Measurements from ENCODE around the gene DDX10.
"Not testable (repeated sequence)": the region's sequence is repeated elsewhere in the genome, so short reads cannot be mapped to it uniquely, and the experiment has no call there.

The DDX10 gene

GRCh38 chr11:108664730-108665525, at the start of gene DDX10:
Gene DDX10 (plus strand): TSS chr11:108665069. CDS start chr11:108665154, 85 bp downstream.
- peak; percentile 88 to 99 (median 97) for DNase-seq

GRCh38 chr11:108616549-108616948, 48.3 kb upstream of the DDX10 start:
- DNase-seq: no peak

GRCh38 chr11:108617055-108617454, 47.8 kb upstream of the DDX10 start:
- no peak for DNase-seq

GRCh38 chr11:108618529-108618928, 46.3 kb upstream of the DDX10 start:
- DNase-seq: no peak

GRCh38 chr11:108620958-108621772, 43.7 kb upstream of the DDX10 start:
- DNase-seq: no peak

- no peak for DNase-seq
These were observed 42.5 kb upstream of the DDX10 start for GRCh38 chr11:108622341-108622740.

GRCh38 chr11:108624196-108624925, 40.5 kb upstream of the DDX10 start:
- DNase-seq: no peak

GRCh38 chr11:108628326-108628725, 36.5 kb upstream of the DDX10 start:
- no peak for DNase-seq

- DNase-seq: no peak
These were observed 36.1 kb upstream of the DDX10 start for GRCh38 chr11:108628812-108629211.

GRCh38 chr11:108629274-108629673, 35.6 kb upstream of the DDX10 start:
- DNase-seq: no peak

- DNase-seq: no peak
These were observed 32.7 kb upstream of the DDX10 start for GRCh38 chr11:108632041-108632704.

- DNase-seq: no peak
These were observed 29.8 kb upstream of the DDX10 start for GRCh38 chr11:108635106-108635505.

GRCh38 chr11:108636222-108636621, 28.6 kb upstream of the DDX10 start:
- DNase-seq: no peak

- DNase-seq: no peak
These were observed 25.7 kb upstream of the DDX10 start for GRCh38 chr11:108639146-108639545.

GRCh38 chr11:108641752-108642151, 23.1 kb upstream of the DDX10 start:
- DNase-seq: not testable (repeated sequence)

- no peak for DNase-seq
These were observed 20.9 kb upstream of the DDX10 start for GRCh38 chr11:108643974-108644373.

- DNase-seq: no peak
These were observed 18.9 kb upstream of the DDX10 start for GRCh38 chr11:108645970-108646369.

- no peak for DNase-seq
These were observed 17.5 kb upstream of the DDX10 start for GRCh38 chr11:108647387-108647700.

- DNase-seq: peak in 47 of 51 donors; percentile 3 to 88 (median 60)
These were observed 17.0 kb upstream of the DDX10 start for GRCh38 chr11:108647701-108648527.

GRCh38 chr11:108648528-108648885, 16.4 kb upstream of the DDX10 start:
- DNase-seq: no peak

- DNase-seq: not testable (repeated sequence)
These were observed 10.8 kb upstream of the DDX10 start for GRCh38 chr11:108654100-108654499.

Data from hypothalamus (tissue), 51 donors.